Suprapubic skin (tissue), 4 donors: ENCODE measurements around the gene CRNKL1.

ENCODE experiments used
- EP300 ChIP-seq: sonication (generic); formaldehyde crosslinking; IDR thresholded peaks from one replicate; pipeline ENCODE4 v1.6.1; 2017; ENCODE audit warnings: antibody characterized with exemption
- POLR2A ChIP-seq, 2 donors: fragments of 450-650 bp; IDR thresholded peaks; one replicate each; pipeline ENCODE4 v1.6.1; 2017; ENCODE audit warnings: antibody characterized with exemption in 2 of 2, mild to moderate bottlenecking in 2 of 2, moderate library complexity in 2 of 2
- POLR2AphosphoS5 ChIP-seq, 3 donors: sonication (generic); formaldehyde crosslinking; IDR thresholded peaks; one replicate each; pipeline ENCODE4 v1.6.1; 2017; ENCODE audit warnings: antibody characterized with exemption in 3 of 3
- TF ChIP-seq, protein P1 (sequence below), 2 donors: fragments of 200-600 bp in 1 of 2; fragments of 450-650 bp in 1 of 2; sonication (generic) in 1 of 2; IDR thresholded peaks; one replicate each; pipeline ENCODE4 v1.5.1; 2016 to 2019; ENCODE audit warnings: antibody characterized with exemption in 2 of 2, mild to moderate bottlenecking in 1 of 2, moderate library complexity in 1 of 2

DNA sequence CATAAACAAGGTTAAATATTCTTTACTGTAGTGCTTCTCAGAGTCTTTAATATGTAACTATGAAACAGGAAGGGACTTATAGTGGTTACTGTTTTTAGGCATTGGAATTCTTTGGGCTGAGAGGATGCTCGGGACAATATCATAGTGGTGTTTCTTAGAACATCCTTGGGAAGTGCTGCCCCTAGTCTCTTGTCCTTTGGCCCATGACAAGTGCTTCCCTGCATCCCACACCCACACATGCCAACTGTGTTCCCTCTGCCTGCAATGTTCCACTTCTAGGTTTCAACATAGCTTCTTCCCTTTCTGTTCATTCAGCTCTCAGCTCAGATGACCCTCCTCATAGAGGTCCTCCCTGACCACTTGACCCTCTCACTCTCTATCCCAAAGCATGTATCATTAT is 37.7 kb upstream of the CRNKL1 start:
- TF ChIP-seq, protein P1, sequence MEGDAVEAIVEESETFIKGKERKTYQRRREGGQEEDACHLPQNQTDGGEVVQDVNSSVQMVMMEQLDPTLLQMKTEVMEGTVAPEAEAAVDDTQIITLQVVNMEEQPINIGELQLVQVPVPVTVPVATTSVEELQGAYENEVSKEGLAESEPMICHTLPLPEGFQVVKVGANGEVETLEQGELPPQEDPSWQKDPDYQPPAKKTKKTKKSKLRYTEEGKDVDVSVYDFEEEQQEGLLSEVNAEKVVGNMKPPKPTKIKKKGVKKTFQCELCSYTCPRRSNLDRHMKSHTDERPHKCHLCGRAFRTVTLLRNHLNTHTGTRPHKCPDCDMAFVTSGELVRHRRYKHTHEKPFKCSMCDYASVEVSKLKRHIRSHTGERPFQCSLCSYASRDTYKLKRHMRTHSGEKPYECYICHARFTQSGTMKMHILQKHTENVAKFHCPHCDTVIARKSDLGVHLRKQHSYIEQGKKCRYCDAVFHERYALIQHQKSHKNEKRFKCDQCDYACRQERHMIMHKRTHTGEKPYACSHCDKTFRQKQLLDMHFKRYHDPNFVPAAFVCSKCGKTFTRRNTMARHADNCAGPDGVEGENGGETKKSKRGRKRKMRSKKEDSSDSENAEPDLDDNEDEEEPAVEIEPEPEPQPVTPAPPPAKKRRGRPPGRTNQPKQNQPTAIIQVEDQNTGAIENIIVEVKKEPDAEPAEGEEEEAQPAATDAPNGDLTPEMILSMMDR (IDR thresholded peaks at IDR 0.05) = no peak
- TF ChIP-seq POLR2A (IDR thresholded peaks at IDR 0.05) = no peak
- TF ChIP-seq POLR2AphosphoS5 (IDR thresholded peaks at IDR 0.05) = no peak
- no peak for TF ChIP-seq EP300
